Activated T-helper 17 cell treated with anti-CD3 and anti-CD28 coated beads, Interleukin-2, amount 50 U/mL, for 72 hours (primary cell): ENCODE results near the gene HMX1. TPM values are rescaled to one million over a fixed set of nuclear protein-coding genes. Genes with fewer than 3 reads are reported as not detected.

Source experiments
- ATAC-seq: fragments of 150-1000 bp; cut with Tn5 transposase; replicated peaks from 2 replicates; pipeline ENCODE4 v1.10.0; 2021; ENCODE audit warnings: mild to moderate bottlenecking, moderate library complexity
- H3K27ac Mint-ChIP-seq: one replicate; pipeline ENCODE4 v1.8.0; 2022; ENCODE audit warnings: mixed read lengths
- H3K27me3 Mint-ChIP-seq: one replicate; pipeline ENCODE4 v1.8.0; 2022; ENCODE audit warnings: mixed read lengths
- H3K36me3 Mint-ChIP-seq: one replicate; pipeline ENCODE4 v1.8.0; 2022; ENCODE audit warnings: low read depth, mild to moderate bottlenecking, mixed read lengths
- H3K4me1 Mint-ChIP-seq: one replicate; pipeline ENCODE4 v1.8.0; 2022; ENCODE audit warnings: mixed read lengths
- H3K4me3 Mint-ChIP-seq: one replicate; pipeline ENCODE4 v1.8.0; 2022; ENCODE audit warnings: mild to moderate bottlenecking, mixed read lengths
- H3K9me3 Mint-ChIP-seq: one replicate; pipeline ENCODE4 v1.8.0; 2022; ENCODE audit warnings: mixed read lengths
- total RNA-seq, 2 donors: library from RNA; stranded (reverse); gene quantifications; one replicate each; pipeline ENCODE4 v1.2.3, GENCODE V29; 2022

HMX1 gene
- total RNA-seq, 2 donors from 2014 or later = not detected

- no peaks in the 10 kb centered on the region for H3K4me1 Mint-ChIP-seq
- H3K4me3 Mint-ChIP-seq = no peak overlapping the region
- H3K27me3 Mint-ChIP-seq = peaks cover 49% of the 10 kb centered on the region
- H3K36me3 Mint-ChIP-seq = no peaks in the 10 kb centered on the region
- no peak overlapping the region for H3K27ac Mint-ChIP-seq
- H3K9me3 Mint-ChIP-seq = no peaks in the 10 kb centered on the region
- no peak for ATAC-seq
Observed at GRCh38 chr4:8872402-8873291, 1.0 kb upstream of the HMX1 start.

GRCh38 chr4:8870647-8871416 is 807 bp downstream of the HMX1 start:
- no peaks in the 10 kb centered on the region for H3K4me1 Mint-ChIP-seq
- no peaks in the 10 kb centered on the region for H3K9me3 Mint-ChIP-seq
- peaks cover 48% of the 10 kb centered on the region for H3K27me3 Mint-ChIP-seq
- H3K36me3 Mint-ChIP-seq = no peaks in the 10 kb centered on the region
- H3K27ac Mint-ChIP-seq = no peak overlapping the region
- no peak for ATAC-seq
- no peak overlapping the region for H3K4me3 Mint-ChIP-seq

DNA sequence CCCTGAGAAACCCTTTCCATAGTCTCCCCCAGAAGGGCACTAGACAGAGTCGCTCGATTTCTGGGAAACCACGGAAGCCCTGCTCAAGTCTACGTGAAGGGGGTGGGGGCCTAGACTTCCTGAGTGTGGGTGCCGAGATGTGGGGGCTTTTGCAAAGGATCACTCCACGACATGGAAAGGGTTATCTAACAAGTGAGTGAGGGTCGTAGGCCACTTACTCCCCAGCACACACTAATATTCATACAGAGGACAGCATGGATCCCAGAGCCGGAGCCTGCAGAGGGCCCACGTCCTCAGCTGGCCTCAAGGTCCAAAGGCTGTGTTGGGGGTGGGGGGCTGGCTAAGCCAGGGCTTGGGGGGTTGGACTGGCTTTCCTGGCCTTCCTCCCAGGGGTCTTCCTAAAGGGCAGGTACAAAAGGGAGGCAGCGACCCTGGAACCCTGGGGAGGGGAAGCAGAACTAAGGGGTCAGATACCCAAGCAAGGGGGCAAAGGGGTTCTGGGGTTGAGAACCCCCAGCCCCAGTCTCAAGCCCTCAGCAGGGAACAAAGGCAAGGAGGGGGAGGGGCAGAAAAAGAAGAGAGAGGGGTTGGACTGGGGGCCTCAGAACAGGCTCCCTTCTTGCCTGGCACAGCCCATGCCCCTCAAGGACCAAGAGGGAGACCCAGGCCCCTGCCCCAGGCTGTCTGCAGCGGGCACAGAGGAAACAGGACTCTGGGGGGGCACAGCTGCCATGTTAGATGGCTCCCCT is 1.6 kb downstream of the HMX1 start:
- Mint-ChIP-seq H3K27ac (no peak overlapping the region), H3K4me1 (no peaks in the 10 kb centered on the region), H3K4me3 (no peak overlapping the region), H3K36me3 (no peaks in the 10 kb centered on the region), H3K9me3 (no peaks in the 10 kb centered on the region), H3K27me3 (peaks cover 41% of the 10 kb centered on the region)
- no peak for ATAC-seq

DNA sequence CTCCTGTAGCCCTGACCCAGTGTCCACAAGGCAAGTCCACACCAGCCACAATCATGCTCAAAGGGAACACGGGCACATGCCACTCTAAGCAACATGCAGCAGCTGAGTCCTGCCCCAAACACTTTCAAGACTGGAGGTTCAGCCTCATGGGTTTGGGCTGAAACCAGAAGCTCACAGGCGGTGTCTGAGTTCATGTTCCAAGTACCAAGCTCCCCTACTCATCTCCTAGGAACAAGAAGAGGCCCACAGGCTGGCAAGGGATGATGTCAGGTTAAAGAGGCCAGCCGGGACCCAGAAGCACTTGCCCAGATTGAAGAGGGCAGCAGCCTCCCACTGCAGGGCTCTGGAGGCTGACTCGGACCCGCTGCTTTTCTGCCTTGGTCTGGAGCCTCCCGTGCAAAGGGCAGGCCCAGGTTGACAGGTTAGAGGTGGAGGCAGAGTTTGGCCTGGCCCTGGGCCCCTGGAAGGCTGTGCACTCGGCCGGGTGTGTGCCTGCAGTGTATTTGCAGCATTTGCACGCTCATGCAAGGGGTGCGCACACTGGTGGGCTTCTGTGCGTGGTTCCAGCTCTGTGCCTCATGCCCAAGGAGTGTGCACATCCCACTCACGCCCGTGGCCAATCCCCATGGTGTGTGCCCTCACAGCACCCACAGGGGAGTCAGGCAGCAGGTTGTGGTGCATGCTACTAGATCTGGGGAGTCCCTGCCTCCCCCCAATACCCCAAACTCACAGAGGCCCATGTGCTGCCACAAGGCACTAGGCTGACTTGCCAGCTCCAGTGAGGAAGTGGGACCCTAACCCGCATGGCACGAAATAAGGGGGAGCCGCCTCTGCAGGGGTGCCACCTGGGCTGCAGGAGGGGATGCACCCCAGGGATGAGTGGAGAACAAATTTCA is 2.4 kb downstream of the HMX1 start:
- H3K27ac Mint-ChIP-seq = no peak overlapping the region
- no peaks in the 10 kb centered on the region for H3K36me3 Mint-ChIP-seq
- H3K4me3 Mint-ChIP-seq = no peak overlapping the region
- no peaks in the 10 kb centered on the region for H3K4me1 Mint-ChIP-seq
- ATAC-seq = no peak
- H3K9me3 Mint-ChIP-seq = no peaks in the 10 kb centered on the region
- peaks cover 42% of the 10 kb centered on the region for H3K27me3 Mint-ChIP-seq

GRCh38 chr4:8868321-8869001 is 3.2 kb downstream of the HMX1 start:
- no peak overlapping the region for H3K27ac Mint-ChIP-seq
- H3K27me3 Mint-ChIP-seq = peaks cover 47% of the 10 kb centered on the region
- H3K4me1 Mint-ChIP-seq = no peaks in the 10 kb centered on the region
- H3K4me3 Mint-ChIP-seq = no peak overlapping the region
- no peaks in the 10 kb centered on the region for H3K36me3 Mint-ChIP-seq
- ATAC-seq = no peak
- no peaks in the 10 kb centered on the region for H3K9me3 Mint-ChIP-seq

DNA sequence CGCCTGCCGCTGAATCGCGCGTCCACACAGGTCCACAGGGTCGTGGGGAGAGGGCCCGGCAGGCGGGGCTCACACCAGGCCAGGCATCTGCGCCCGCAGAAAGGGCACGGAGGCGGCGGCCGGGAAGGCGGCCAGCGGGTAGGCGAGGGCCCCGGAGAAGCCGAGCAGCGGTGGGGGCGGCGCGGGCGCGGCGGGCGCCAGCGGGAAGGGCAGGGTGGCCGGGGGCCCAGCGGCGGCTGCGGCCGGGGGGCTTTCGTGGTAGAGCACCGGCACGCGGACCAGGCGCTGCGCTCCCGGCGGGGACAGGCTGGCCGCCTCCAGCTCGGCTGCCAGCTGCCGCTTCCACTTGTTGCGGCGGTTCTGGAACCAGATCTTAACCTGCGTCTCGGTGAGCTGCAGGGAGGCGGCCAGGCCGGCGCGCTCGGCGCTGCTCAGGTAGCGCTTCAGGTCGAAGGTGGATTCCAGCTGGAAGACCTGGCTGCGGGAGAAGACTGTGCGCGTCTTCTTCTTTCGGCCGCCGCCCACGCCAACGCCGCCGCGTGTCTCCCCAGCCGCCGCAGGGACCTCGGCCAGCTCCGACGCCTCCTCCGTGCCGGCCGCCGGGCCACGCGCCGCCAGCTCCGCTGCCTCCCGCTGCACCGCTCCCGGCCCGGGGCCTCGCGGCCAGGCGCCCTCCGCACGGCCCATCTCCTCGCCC is 3.9 kb downstream of the HMX1 start:
- no peaks in the 10 kb centered on the region for H3K9me3 Mint-ChIP-seq
- no peak overlapping the region for H3K27ac Mint-ChIP-seq
- no peaks in the 10 kb centered on the region for H3K4me1 Mint-ChIP-seq
- H3K36me3 Mint-ChIP-seq = no peaks in the 10 kb centered on the region
- no peak overlapping the region for H3K4me3 Mint-ChIP-seq
- no peak for ATAC-seq
- H3K27me3 Mint-ChIP-seq = peaks cover 49% of the 10 kb centered on the region

- no peaks in the 10 kb centered on the region for H3K4me1 Mint-ChIP-seq
- no peak overlapping the region for H3K4me3 Mint-ChIP-seq
- no peak overlapping the region for H3K27ac Mint-ChIP-seq
- no peaks in the 10 kb centered on the region for H3K9me3 Mint-ChIP-seq
- no peaks in the 10 kb centered on the region for H3K36me3 Mint-ChIP-seq
- ATAC-seq = no peak
- peaks cover 50% of the 10 kb centered on the region for H3K27me3 Mint-ChIP-seq
Observed at GRCh38 chr4:8866828-8867623, 4.6 kb downstream of the HMX1 start.

DNA sequence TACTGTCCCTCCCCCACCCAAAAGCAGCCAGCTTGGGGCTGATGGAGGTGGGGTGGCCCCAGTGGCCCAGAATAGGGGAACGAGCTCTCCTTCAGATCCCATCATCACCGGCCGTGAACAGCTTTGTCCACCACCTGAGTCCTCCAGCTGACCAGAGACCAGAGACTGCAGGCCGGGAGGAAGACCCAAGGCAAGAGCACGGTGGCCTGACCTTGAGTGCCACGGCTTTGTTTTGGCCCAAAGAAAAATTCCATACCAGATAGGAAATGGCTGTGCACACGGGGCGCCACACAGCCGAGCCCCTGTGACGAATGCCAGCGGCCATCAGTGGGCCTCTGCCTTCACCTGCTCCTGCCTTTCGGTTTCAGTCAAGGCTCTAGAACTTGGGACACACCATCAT is 5.2 kb downstream of the HMX1 start:
- Mint-ChIP-seq H3K27me3 (peaks cover 48% of the 10 kb centered on the region), H3K4me1 (no peaks in the 10 kb centered on the region), H3K4me3 (no peak overlapping the region), H3K27ac (no peak overlapping the region), H3K9me3 (no peaks in the 10 kb centered on the region), H3K36me3 (no peaks in the 10 kb centered on the region)
- ATAC-seq = no peak

- peaks cover 47% of the 10 kb centered on the region for H3K27me3 Mint-ChIP-seq
- H3K36me3 Mint-ChIP-seq = no peaks in the 10 kb centered on the region
- no peaks in the 10 kb centered on the region for H3K9me3 Mint-ChIP-seq
- ATAC-seq = no peak
- no peak overlapping the region for H3K27ac Mint-ChIP-seq
- H3K4me1 Mint-ChIP-seq = no peaks in the 10 kb centered on the region
- H3K4me3 Mint-ChIP-seq = no peak overlapping the region
Observed at GRCh38 chr4:8865681-8866310, 5.8 kb downstream of the HMX1 start.

DNA sequence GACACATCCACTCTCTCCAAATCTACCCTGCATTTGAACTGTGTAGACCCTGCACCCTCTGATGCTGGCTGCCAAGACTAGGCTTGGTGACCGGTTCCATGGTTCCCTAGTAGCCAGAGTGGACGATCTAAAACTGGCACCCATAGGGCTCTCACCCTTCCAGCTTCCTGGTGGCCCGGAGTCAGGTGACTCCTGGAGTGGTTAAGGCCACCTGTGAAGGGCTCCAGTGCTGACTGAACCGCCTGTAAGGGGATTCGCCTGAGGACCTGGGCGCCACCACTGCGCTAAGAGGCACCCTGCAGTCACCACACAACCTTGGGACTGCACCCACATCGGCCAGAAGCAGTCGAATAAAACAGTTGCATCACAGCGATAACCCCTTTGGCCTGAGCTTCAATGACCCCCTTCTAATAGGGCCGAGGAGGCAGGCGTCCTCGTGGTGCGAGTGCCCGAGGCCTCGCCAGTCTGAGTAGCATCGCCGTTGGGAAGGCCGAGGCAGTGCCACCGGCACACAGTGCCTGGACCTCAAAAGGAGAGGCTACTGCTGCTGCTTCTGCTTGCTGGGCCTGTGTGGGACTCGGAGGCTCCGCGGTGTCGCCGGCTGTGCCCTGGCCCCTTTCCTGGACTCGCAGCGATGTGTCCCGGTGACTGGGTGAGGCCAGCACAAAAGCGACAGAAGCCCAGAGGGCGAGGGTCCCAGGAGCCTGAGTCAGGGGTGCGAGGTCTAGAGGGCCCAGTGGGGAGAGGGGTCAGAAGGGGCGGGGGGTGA is 6.5 kb downstream of the HMX1 start:
- Mint-ChIP-seq H3K4me3 (no peak overlapping the region), H3K9me3 (no peaks in the 10 kb centered on the region), H3K4me1 (no peaks in the 10 kb centered on the region), H3K27ac (no peak overlapping the region), H3K27me3 (peaks cover 44% of the 10 kb centered on the region), H3K36me3 (no peaks in the 10 kb centered on the region)
- ATAC-seq = no peak
